GM10266 (cell line): ENCODE data around the gene AUTS2.
A peak's percentile ranks its signal among the peaks of the same experiment; 100 is the strongest.

Source experiments
- DNase-seq: peaks from one replicate; pipeline ENCODE4 v3.0.0; 2012; ENCODE audit errors: extremely low spot score
- CTCF ChIP-seq: IDR thresholded peaks from 2 replicates; pipeline ENCODE4 v1.5.1; 2012; ENCODE audit warnings: mild to moderate bottlenecking, low read depth; ENCODE audit not compliant: control insufficient read depth, insufficient read depth; ENCODE audit errors: missing control alignments

Gene AUTS2

DNA sequence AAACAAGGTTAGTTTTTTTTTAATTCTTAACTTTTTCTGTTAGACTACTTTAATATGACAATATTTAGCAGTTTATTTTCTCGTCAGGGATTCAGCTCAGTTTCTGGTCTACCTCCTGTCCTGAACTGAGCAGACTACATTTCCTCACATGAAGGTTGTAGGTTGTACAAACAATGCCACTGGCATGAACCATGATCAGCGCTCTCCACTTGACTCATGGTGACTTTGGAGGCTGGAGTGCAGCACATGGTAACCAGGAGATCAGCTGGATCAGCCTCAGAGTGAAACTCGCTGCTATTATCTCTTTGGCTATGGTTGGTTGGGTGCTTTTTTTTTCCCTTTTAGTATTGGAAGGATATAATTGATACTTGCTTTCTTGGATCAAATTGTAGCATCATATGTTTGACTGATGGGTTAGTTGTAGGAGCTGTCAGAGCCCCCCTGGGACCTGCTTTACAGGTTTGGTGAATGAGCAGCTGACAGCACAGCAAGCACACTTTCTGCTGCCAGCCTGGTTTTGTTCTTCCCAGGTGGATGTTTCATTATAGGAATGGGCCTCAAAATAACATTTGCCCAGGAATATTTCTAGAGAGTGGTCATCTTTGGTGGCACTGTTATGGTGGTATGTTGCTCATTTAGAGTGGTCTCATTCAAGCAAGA lies 556.4 kb downstream of the AUTS2 start:
- no peak for DNase-seq
- no peak for TF ChIP-seq CTCF

DNA sequence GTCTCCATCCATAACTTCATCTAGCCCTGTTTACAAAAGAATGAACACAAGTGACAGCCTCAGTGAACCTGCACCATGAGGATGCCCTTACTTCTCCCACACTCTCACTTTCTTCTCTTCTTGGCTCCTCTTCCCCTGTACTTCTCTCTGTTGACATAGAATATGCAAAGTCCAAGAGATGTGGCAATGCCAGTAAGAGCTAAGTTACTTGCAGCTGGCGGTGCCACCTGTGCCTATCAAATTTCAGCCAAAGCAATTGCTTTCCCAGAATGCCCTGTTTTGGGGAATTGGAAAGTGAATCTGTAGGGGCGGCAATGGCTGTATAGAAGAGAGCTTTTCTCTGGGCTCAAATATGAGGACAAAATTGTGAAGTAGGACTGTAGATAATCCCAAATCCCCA lies 557.8 kb downstream of the AUTS2 start:
- TF ChIP-seq CTCF, result no peak
- no peak for DNase-seq

DNA sequence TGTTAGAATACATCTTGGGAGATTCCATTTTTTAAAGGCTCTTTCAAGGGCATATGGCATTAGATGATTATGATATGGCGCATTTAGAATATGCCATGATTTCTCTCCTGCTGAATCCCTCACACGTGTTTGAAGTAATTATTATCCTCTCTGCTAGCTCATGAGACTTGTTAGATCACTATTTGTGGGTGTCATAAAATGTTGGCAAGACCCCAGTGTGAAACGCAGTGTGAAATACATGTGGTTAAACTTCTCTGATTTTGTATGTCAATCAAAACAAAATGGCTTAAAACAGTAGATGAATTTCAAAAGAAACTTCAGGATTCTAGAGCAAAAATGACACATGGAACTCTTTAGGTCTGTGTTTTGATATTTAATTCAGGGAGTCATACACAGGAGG lies 560.8 kb downstream of the AUTS2 start:
- no peak for TF ChIP-seq CTCF
- DNase-seq, result no peak

- DNase-seq, result no peak
- no peak for TF ChIP-seq CTCF
These were observed 567.3 kb downstream of the AUTS2 start for GRCh38 chr7:70165477-70166170.

GRCh38 chr7:70171369-70171920 lies 573.2 kb downstream of the AUTS2 start:
- no peak for DNase-seq
- TF ChIP-seq CTCF, result no peak

GRCh38 chr7:70177166-70177565 lies 578.9 kb downstream of the AUTS2 start:
- no peak for TF ChIP-seq CTCF
- DNase-seq, result peak; percentile 7

DNA sequence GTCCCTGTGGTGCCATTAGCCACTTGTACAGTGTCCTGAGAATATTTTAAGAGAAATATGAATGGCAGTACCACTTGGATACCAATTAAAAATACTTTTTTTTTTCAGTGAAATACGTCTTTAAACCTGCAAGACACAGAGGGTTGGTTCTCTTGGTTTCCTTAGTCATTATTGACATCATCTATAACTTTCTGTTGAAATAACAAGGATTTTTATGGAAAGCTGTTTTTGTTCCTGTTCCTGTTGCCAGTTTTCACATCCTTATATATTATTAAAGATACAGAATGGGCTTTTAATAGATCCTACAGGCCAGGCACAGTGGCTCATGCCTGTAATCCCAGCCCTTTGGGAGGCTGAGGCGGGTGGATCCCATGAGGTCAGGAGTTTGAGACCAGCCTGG lies 579.9 kb downstream of the AUTS2 start:
- no peak for TF ChIP-seq CTCF

More for the DNA sequence above, 579.9 kb downstream of the AUTS2 start:
- no peak for DNase-seq
